Hepatocyte (in vitro differentiated cells): ENCODE results near the gene ACSBG1.

Experiments used
- EZH2 ChIP-seq: fragments of 200-600 bp; sonication (generic); IDR thresholded peaks from 2 replicates; pipeline ENCODE4 v1.6.1; 2016; ENCODE audit warnings: antibody characterized with exemption, mild to moderate bottlenecking, borderline replicate concordance
- TF ChIP-seq, protein P1 (sequence below): fragments of 200-600 bp; sonication (generic); IDR thresholded peaks from 2 replicates; pipeline ENCODE4 v1.5.1; 2016; ENCODE audit warnings: antibody characterized with exemption, mild to moderate bottlenecking; ENCODE audit not compliant: poor library complexity

DNA sequence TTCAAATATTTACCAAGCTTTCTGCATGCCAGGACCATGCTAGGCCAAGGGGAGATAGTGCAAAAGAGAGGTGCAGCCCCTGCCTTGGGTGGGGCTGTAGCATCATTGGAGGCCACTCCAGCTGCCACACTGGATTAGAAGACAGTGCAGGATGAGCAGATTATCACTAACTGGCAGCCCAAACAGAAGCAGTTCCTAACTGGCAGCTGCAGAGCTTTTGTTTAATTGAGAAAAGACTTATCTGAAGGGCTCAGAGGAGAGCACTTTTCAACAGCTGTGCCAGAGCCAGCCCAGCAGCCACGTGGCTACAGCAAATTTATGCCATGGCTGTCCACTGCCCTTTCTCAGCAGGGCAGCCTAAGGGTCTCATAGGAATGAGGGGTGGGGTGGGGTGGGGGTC lies 13.5 kb upstream of the ACSBG1 start:
- TF ChIP-seq, protein P1, sequence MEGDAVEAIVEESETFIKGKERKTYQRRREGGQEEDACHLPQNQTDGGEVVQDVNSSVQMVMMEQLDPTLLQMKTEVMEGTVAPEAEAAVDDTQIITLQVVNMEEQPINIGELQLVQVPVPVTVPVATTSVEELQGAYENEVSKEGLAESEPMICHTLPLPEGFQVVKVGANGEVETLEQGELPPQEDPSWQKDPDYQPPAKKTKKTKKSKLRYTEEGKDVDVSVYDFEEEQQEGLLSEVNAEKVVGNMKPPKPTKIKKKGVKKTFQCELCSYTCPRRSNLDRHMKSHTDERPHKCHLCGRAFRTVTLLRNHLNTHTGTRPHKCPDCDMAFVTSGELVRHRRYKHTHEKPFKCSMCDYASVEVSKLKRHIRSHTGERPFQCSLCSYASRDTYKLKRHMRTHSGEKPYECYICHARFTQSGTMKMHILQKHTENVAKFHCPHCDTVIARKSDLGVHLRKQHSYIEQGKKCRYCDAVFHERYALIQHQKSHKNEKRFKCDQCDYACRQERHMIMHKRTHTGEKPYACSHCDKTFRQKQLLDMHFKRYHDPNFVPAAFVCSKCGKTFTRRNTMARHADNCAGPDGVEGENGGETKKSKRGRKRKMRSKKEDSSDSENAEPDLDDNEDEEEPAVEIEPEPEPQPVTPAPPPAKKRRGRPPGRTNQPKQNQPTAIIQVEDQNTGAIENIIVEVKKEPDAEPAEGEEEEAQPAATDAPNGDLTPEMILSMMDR = no peak
- no peak for TF ChIP-seq EZH2
